GM21529 (cell line): ENCODE results near the gene C12orf43.

ENCODE experiments used
- ATAC-seq: cut with Tn5 transposase; IDR thresholded peaks from one replicate; pipeline ENCODE4 v1.9.1; 2021; ENCODE audit not compliant: unreplicated experiment

C12orf43 gene

GRCh38 chr12:121030576-121031212, 14.4 kb upstream of the C12orf43 start:
- ATAC-seq = no peak

GRCh38 chr12:121026274-121027045, 10.2 kb upstream of the C12orf43 start:
- no peak for ATAC-seq

- ATAC-seq = no peak
These were observed 9.3 kb upstream of the C12orf43 start for GRCh38 chr12:121025442-121026226.

GRCh38 chr12:121023799-121024198, 7.5 kb upstream of the C12orf43 start:
- no peak for ATAC-seq

- no peak for ATAC-seq
These were observed 6.4 kb upstream of the C12orf43 start for GRCh38 chr12:121022713-121023112.

- ATAC-seq = no peak
These were observed 5.5 kb upstream of the C12orf43 start for GRCh38 chr12:121021754-121022153.

- ATAC-seq = no peak
These were observed 2.8 kb upstream of the C12orf43 start for GRCh38 chr12:121018860-121019617.

GRCh38 chr12:121017966-121018491, 1.7 kb upstream of the C12orf43 start:
- ATAC-seq = no peak

- no peak for ATAC-seq
These were observed 2.6 kb downstream of the C12orf43 start for GRCh38 chr12:121013715-121014114.

GRCh38 chr12:121011820-121012219, 4.5 kb downstream of the C12orf43 start:
- no peak for ATAC-seq

GRCh38 chr12:121010860-121011259, 5.4 kb downstream of the C12orf43 start:
- no peak for ATAC-seq

GRCh38 chr12:121009741-121010140, 6.5 kb downstream of the C12orf43 start:
- no peak for ATAC-seq

GRCh38 chr12:121008347-121009098, 7.8 kb downstream of the C12orf43 start:
- ATAC-seq = no peak

GRCh38 chr12:121005346-121005815, 10.9 kb downstream of the C12orf43 start:
- ATAC-seq = no peak

- no peak for ATAC-seq
These were observed 12.0 kb downstream of the C12orf43 start for GRCh38 chr12:121004253-121004815.

- ATAC-seq = no peak
These were observed 12.6 kb downstream of the C12orf43 start for GRCh38 chr12:121003650-121004049.

- no peak for ATAC-seq
These were observed 14.3 kb downstream of the C12orf43 start for GRCh38 chr12:121001841-121002483.

GRCh38 chr12:121001060-121001459, 15.2 kb downstream of the C12orf43 start:
- no peak for ATAC-seq

GRCh38 chr12:121000530-121000929, 15.8 kb downstream of the C12orf43 start:
- no peak for ATAC-seq
